ENCODE data around the gene MRPS2. TPM values are rescaled to one million over a fixed set of nuclear protein-coding genes. Genes with fewer than 3 reads are reported as not detected.

MRPS2 gene
- polyA plus RNA-seq, 1 donor from 2014 or later, result 20.1 TPM

GRCh38 chr9:135505406-135506187 lies 5.1 kb downstream of the MRPS2 start:
- no peak overlapping the region for H3K27ac ChIP-seq (ENCODE audit: low read length)
- H3K27me3 ChIP-seq (ENCODE audit: insufficient read depth, low read depth, low read length), result no peaks in the 10 kb centered on the region
- H3K4me3 ChIP-seq (ENCODE audit: low read length), result no peak overlapping the region
- TF ChIP-seq TAF1 (IDR thresholded peaks at IDR 0.05; ENCODE audit: low read depth) (no peak), EZH2 (IDR thresholded peaks at IDR 0.05; ENCODE audit: borderline replicate concordance, insufficient read depth, low read length, poor library complexity, severe bottlenecking) (no peak), SMC3 (conservative IDR thresholded peaks at IDR 0.05; ENCODE audit: poor library complexity) (no peak)
- H4K20me1 ChIP-seq (ENCODE audit: insufficient read depth), result no peaks in the 10 kb centered on the region
- no peak overlapping the region for H3K9ac ChIP-seq (ENCODE audit: low read length)
- no peaks in the 10 kb centered on the region for H3F3A ChIP-seq (ENCODE audit: insufficient read depth, low read length, poor library complexity, severe bottlenecking)
- H3K4me2 ChIP-seq (ENCODE audit: low read length), result no peak overlapping the region
- H3K9me3 ChIP-seq (ENCODE audit: low read length), result no peaks in the 10 kb centered on the region
- peaks cover 12% of the 10 kb centered on the region for H3K79me2 ChIP-seq (replicated peaks; ENCODE audit: insufficient read depth, low read length)
- no peaks in the 10 kb centered on the region for H3K36me3 ChIP-seq (ENCODE audit: insufficient read depth, low read length)
- H3K9me2 ChIP-seq (ENCODE audit: insufficient read depth, low read length), result no peaks in the 10 kb centered on the region
- no peak overlapping the region for H2AFZ ChIP-seq (ENCODE audit: low read depth, low read length)

- no peaks in the 10 kb centered on the region for H3K36me3 ChIP-seq (ENCODE audit: insufficient read depth, low read length)
- TF ChIP-seq EZH2 (IDR thresholded peaks at IDR 0.05; ENCODE audit: borderline replicate concordance, insufficient read depth, low read length, poor library complexity, severe bottlenecking) (no peak), MXI1 (conservative IDR thresholded peaks at IDR 0.05; ENCODE audit: poor library complexity, severe bottlenecking) (no peak), TAF1 (IDR thresholded peaks at IDR 0.05; ENCODE audit: low read depth) (no peak), REST (IDR thresholded peaks at IDR 0.05; ENCODE audit: borderline replicate concordance) (no peak), EP300 (conservative IDR thresholded peaks at IDR 0.05; ENCODE audit: poor library complexity, severe bottlenecking) (no peak), POLR2AphosphoS5 (IDR thresholded peaks at IDR 0.05) (no peak), CTCF (IDR thresholded peaks at IDR 0.05; ENCODE audit: poor library complexity, severe bottlenecking) (no peak), RAD21 (conservative IDR thresholded peaks at IDR 0.05) (no peak), SMC3 (conservative IDR thresholded peaks at IDR 0.05; ENCODE audit: poor library complexity) (no peak)
- peaks cover 5% of the 10 kb centered on the region for H3K79me2 ChIP-seq (replicated peaks; ENCODE audit: insufficient read depth, low read length)
- no peaks in the 10 kb centered on the region for H3K9me3 ChIP-seq (ENCODE audit: low read length)
- H3K9ac ChIP-seq (ENCODE audit: low read length), result no peak overlapping the region
- H3K27me3 ChIP-seq (ENCODE audit: insufficient read depth, low read depth, low read length), result no peaks in the 10 kb centered on the region
- no peaks in the 10 kb centered on the region for H3F3A ChIP-seq (ENCODE audit: insufficient read depth, low read length, poor library complexity, severe bottlenecking)
- H4K20me1 ChIP-seq (ENCODE audit: insufficient read depth), result no peaks in the 10 kb centered on the region
- H3K27ac ChIP-seq (ENCODE audit: low read length), result no peak overlapping the region
- no peak overlapping the region for H3K4me2 ChIP-seq (ENCODE audit: low read length)
- no peaks in the 10 kb centered on the region for H3K9me2 ChIP-seq (ENCODE audit: insufficient read depth, low read length)
- no peak overlapping the region for H3K4me3 ChIP-seq (ENCODE audit: low read length)
- H2AFZ ChIP-seq (ENCODE audit: low read depth, low read length), result no peak overlapping the region
Measured at GRCh38 chr9:135506327-135507103, 6.0 kb downstream of the MRPS2 start.

All from neural cell (in vitro differentiated cells).